SK-N-SH (cell line): ENCODE measurements around the gene MUS81. TPM values are rescaled to one million over a fixed set of nuclear protein-coding genes. Genes with fewer than 3 reads are reported as not detected.

Source experiments
- CTCF ChIA-PET: fragments of 300-600, 350-600 bp; formaldehyde crosslinking; extraction: SDS; loops from one replicate; lab custom pipeline; 2021; lab: Yijun Ruan, JAX
- POLR2A ChIA-PET: fragments of 350-600 bp; sonication (Branson Sonifier 250); formaldehyde crosslinking; extraction: SDS; loops from one replicate; lab custom pipeline; 2020; ENCODE audit warnings: antibody characterized with exemption, inconsistent platforms; lab: Yijun Ruan, JAX
- DNase-seq: peaks from one replicate; pipeline ENCODE4 v3.0.0; 2012
- H2AFZ ChIP-seq: fragments of 200-600 bp; sonication (generic); 2 replicates; pipeline ENCODE4 v1.8.1; 2016; ENCODE audit warnings: antibody characterized with exemption, mild to moderate bottlenecking, low read depth
- H3F3A ChIP-seq: fragments of 200-600 bp; sonication (generic); replicated peaks from 2 replicates; pipeline ENCODE3; 2016; ENCODE audit warnings: antibody characterized with exemption, mild to moderate bottlenecking; ENCODE audit not compliant: insufficient read depth
- H3K27ac ChIP-seq, 2 experiments: fragments of 200-500 bp in 1 of 2; fragments of 200-600 bp in 1 of 2; sonication (Bioruptor generic) in 1 of 2; sonication (generic), shearing (Covaris generic) in 1 of 2; 2 replicates each; pipeline versions ENCODE4 v1.5.1 to v1.6.1; 2014 to 2016; ENCODE audit warnings: low read depth in 2 of 2, inconsistent platforms in 1 of 2, low read length in 1 of 2, mild to moderate bottlenecking in 1 of 2, mixed read lengths in 1 of 2
- H3K27me3 ChIP-seq: fragments of 200-600 bp; sonication (generic), shearing (Covaris generic); 2 replicates; pipeline ENCODE4 v1.6.1; 2016; ENCODE audit warnings: mixed run types; ENCODE audit not compliant: insufficient read depth
- H3K36me3 ChIP-seq, 2 experiments: fragments of 200-500 bp in 1 of 2; fragments of 200-600 bp in 1 of 2; sonication (Bioruptor generic) in 1 of 2; sonication (generic) in 1 of 2; replicated peaks in 1 of 2; 2 replicates each; pipeline versions ENCODE3 to v1.5.1; 2014 to 2016; ENCODE audit warnings: low read length in 1 of 2, mild to moderate bottlenecking in 1 of 2; ENCODE audit not compliant: insufficient read depth in 2 of 2, control insufficient read depth in 1 of 2
- H3K4me1 ChIP-seq, 2 experiments: fragments of 200-500 bp in 1 of 2; fragments of 200-600 bp in 1 of 2; sonication (Bioruptor generic) in 1 of 2; sonication (generic), shearing (Covaris generic) in 1 of 2; 2 replicates each; pipeline versions ENCODE4 v1.5.1 to v1.6.1; 2014 to 2016; ENCODE audit warnings: low read depth in 1 of 2, low read length in 1 of 2, mixed run types in 1 of 2; ENCODE audit not compliant: insufficient read depth in 2 of 2, control insufficient read depth in 1 of 2
- H3K4me2 ChIP-seq: fragments of 200-600 bp; sonication (generic), shearing (Covaris generic); 2 replicates; pipeline ENCODE4 v1.6.1; 2017; ENCODE audit warnings: mixed run types
- H3K4me3 ChIP-seq, 2 experiments: fragments of 200-500 bp in 1 of 2; fragments of 200-600 bp in 1 of 2; sonication (Bioruptor generic) in 1 of 2; sonication (generic), shearing (Covaris generic) in 1 of 2; 2 replicates each; pipeline versions ENCODE4 v1.5.1 to v1.8.1; 2014 to 2016; ENCODE audit warnings: low read depth in 2 of 2, inconsistent platforms in 1 of 2, low read length in 1 of 2, mild to moderate bottlenecking in 1 of 2, mixed read lengths in 1 of 2, moderate library complexity in 1 of 2
- H3K79me2 ChIP-seq: fragments of 200-600 bp; sonication (generic); 2 replicates; pipeline ENCODE4 v1.8.1; 2017; ENCODE audit warnings: mild to moderate bottlenecking; ENCODE audit not compliant: insufficient read depth
- H3K9ac ChIP-seq: fragments of 200-600 bp; sonication (generic); 2 replicates; pipeline ENCODE4 v1.6.1; 2017; ENCODE audit warnings: mixed run types
- H3K9me2 ChIP-seq: fragments of 200-600 bp; sonication (generic); 2 replicates; pipeline ENCODE4 v1.6.1; 2017; ENCODE audit warnings: mixed run types
- H3K9me3 ChIP-seq: fragments of 200-600 bp; sonication (generic); 2 replicates; pipeline ENCODE4 v1.6.1; 2017; ENCODE audit warnings: mixed run types, mild to moderate bottlenecking, moderate library complexity
- H4K20me1 ChIP-seq: fragments of 200-600 bp; sonication (generic); 2 replicates; pipeline ENCODE4 v1.6.1; 2017; ENCODE audit warnings: mild to moderate bottlenecking, mixed run types; ENCODE audit not compliant: insufficient read depth
- CHD2 ChIP-seq: fragments of 150-350 bp; IDR thresholded peaks from 2 replicates; pipeline ENCODE4 v1.6.1; 2018; ENCODE audit warnings: low read length; ENCODE audit not compliant: partially characterized antibody
- ELF1 ChIP-seq: IDR thresholded peaks from 2 replicates; pipeline ENCODE4 v1.4.0; 2012
- EZH2phosphoT487 ChIP-seq: fragments of 200-600 bp; sonication (generic); IDR thresholded peaks from 2 replicates; pipeline ENCODE4 v1.6.1; 2017; ENCODE audit warnings: low read depth, mixed run types, mild to moderate bottlenecking, antibody characterized with exemption, moderate library complexity, borderline replicate concordance
- FOSL2 ChIP-seq: IDR thresholded peaks from 2 replicates; pipeline ENCODE4 v1.4.0; 2012; ENCODE audit warnings: low read depth, mild to moderate bottlenecking, moderate library complexity, borderline replicate concordance
- JUND ChIP-seq: IDR thresholded peaks from 2 replicates; pipeline ENCODE4 v1.4.0; 2012
- MAX ChIP-seq: IDR thresholded peaks from 2 replicates; pipeline ENCODE4 v1.4.0; 2012; ENCODE audit warnings: low read depth
- MEF2A ChIP-seq: IDR thresholded peaks from 2 replicates; pipeline ENCODE4 v1.4.0; 2012; ENCODE audit warnings: low read depth, borderline replicate concordance
- NFIC ChIP-seq: IDR thresholded peaks from 2 replicates; pipeline ENCODE4 v1.4.0; 2012; ENCODE audit warnings: borderline replicate concordance
- NRF1 ChIP-seq: IDR thresholded peaks from 2 replicates; pipeline ENCODE4 v1.6.1; 2012; ENCODE audit warnings: low read depth, mild to moderate bottlenecking, low read length
- POLR2AphosphoS5 ChIP-seq: IDR thresholded peaks from 2 replicates; pipeline ENCODE4 v1.6.1; 2012; ENCODE audit warnings: low read depth, low read length
- RAD21 ChIP-seq: IDR thresholded peaks from 2 replicates; pipeline ENCODE4 v1.6.1; 2012; ENCODE audit warnings: mild to moderate bottlenecking, low read length
- RCOR1 ChIP-seq: fragments of 150-350 bp; IDR thresholded peaks from 2 replicates; pipeline ENCODE4 v1.6.1; 2017; ENCODE audit warnings: antibody characterized with exemption, low read length
- RXRA ChIP-seq: IDR thresholded peaks from 2 replicates; pipeline ENCODE4 v1.4.0; 2012; ENCODE audit warnings: low read depth, mild to moderate bottlenecking, borderline replicate concordance
- TCF12 ChIP-seq: IDR thresholded peaks from 2 replicates; pipeline ENCODE4 v1.4.0; 2012
- WGBS: methylation state at CpG from one replicate; pipeline ENCODE4 v1.1.6; 2017; ENCODE audit warnings: low lambda C conversion rate; 5-methylcytosine and 5-hydroxymethylcytosine counted together
- polyA plus RNA-seq, 3 experiments: library from polyadenylated mRNA; depleted of rRNA; stranded (reverse); fragments of >200 nt; gene quantifications; 2 replicates each; pipeline ENCODE4 v1.2.3, GENCODE V29; 2012
- TF ChIP-seq, protein P1 (sequence below): IDR thresholded peaks from 2 replicates; pipeline ENCODE4 v1.6.1; 2012; ENCODE audit warnings: mild to moderate bottlenecking, low read depth, low read length, moderate library complexity
- TF ChIP-seq, protein P2 (sequence below): fragments of 150-350 bp; IDR thresholded peaks from 2 replicates; pipeline ENCODE4 v1.6.1; 2016; ENCODE audit warnings: mild to moderate bottlenecking, low read depth, low read length
- TF ChIP-seq, protein P3 (sequence below): fragments of 200-600 bp; sonication (generic); IDR thresholded peaks from 2 replicates; pipeline ENCODE4 v1.6.1; 2017; ENCODE audit warnings: antibody characterized with exemption, mild to moderate bottlenecking, moderate library complexity

The MUS81 gene
- polyA plus RNA-seq, 1 of the 3 experiments (the other 2 are of a cell fraction): 58.2 TPM

- H2AFZ ChIP-seq: no peak overlapping the region
- peaks cover 48% of the 10 kb centered on the region for H3K79me2 ChIP-seq
- peak overlapping the region; percentile 80 to 94 for H3K27ac ChIP-seq
- DNase-seq: no peak
- no peaks in the 10 kb centered on the region for H3K9me2 ChIP-seq
- peak overlapping the region; percentile 73 for H3K9ac ChIP-seq
- H3K9me3 ChIP-seq: no peaks in the 10 kb centered on the region
- H3K4me3 ChIP-seq: peak overlapping the region; percentile 56 to 82
- peaks cover 36 to 45% of the 10 kb centered on the region in 2 experiments for H3K36me3 ChIP-seq
- peaks cover 29 to 41% of the 10 kb centered on the region in 2 experiments for H3K4me1 ChIP-seq
- WGBS: 75% methylated on average over 14 of the region's 14 CpGs
- TF ChIP-seq ELF1 (no peak), RCOR1 (no peak), POLR2AphosphoS5 (no peak), EZH2phosphoT487 (no peak), TCF12 (no peak), MAX (no peak), JUND (no peak), MEF2A (no peak), NRF1 (no peak), NFIC (no peak), FOSL2 (no peak), RAD21 (no peak), CHD2 (no peak), RXRA (no peak)
- TF ChIP-seq, protein P1, sequence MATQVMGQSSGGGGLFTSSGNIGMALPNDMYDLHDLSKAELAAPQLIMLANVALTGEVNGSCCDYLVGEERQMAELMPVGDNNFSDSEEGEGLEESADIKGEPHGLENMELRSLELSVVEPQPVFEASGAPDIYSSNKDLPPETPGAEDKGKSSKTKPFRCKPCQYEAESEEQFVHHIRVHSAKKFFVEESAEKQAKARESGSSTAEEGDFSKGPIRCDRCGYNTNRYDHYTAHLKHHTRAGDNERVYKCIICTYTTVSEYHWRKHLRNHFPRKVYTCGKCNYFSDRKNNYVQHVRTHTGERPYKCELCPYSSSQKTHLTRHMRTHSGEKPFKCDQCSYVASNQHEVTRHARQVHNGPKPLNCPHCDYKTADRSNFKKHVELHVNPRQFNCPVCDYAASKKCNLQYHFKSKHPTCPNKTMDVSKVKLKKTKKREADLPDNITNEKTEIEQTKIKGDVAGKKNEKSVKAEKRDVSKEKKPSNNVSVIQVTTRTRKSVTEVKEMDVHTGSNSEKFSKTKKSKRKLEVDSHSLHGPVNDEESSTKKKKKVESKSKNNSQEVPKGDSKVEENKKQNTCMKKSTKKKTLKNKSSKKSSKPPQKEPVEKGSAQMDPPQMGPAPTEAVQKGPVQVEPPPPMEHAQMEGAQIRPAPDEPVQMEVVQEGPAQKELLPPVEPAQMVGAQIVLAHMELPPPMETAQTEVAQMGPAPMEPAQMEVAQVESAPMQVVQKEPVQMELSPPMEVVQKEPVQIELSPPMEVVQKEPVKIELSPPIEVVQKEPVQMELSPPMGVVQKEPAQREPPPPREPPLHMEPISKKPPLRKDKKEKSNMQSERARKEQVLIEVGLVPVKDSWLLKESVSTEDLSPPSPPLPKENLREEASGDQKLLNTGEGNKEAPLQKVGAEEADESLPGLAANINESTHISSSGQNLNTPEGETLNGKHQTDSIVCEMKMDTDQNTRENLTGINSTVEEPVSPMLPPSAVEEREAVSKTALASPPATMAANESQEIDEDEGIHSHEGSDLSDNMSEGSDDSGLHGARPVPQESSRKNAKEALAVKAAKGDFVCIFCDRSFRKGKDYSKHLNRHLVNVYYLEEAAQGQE: no peak
- TF ChIP-seq, protein P2, sequence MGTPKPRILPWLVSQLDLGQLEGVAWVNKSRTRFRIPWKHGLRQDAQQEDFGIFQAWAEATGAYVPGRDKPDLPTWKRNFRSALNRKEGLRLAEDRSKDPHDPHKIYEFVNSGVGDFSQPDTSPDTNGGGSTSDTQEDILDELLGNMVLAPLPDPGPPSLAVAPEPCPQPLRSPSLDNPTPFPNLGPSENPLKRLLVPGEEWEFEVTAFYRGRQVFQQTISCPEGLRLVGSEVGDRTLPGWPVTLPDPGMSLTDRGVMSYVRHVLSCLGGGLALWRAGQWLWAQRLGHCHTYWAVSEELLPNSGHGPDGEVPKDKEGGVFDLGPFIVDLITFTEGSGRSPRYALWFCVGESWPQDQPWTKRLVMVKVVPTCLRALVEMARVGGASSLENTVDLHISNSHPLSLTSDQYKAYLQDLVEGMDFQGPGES: no peak
- TF ChIP-seq, protein P3, sequence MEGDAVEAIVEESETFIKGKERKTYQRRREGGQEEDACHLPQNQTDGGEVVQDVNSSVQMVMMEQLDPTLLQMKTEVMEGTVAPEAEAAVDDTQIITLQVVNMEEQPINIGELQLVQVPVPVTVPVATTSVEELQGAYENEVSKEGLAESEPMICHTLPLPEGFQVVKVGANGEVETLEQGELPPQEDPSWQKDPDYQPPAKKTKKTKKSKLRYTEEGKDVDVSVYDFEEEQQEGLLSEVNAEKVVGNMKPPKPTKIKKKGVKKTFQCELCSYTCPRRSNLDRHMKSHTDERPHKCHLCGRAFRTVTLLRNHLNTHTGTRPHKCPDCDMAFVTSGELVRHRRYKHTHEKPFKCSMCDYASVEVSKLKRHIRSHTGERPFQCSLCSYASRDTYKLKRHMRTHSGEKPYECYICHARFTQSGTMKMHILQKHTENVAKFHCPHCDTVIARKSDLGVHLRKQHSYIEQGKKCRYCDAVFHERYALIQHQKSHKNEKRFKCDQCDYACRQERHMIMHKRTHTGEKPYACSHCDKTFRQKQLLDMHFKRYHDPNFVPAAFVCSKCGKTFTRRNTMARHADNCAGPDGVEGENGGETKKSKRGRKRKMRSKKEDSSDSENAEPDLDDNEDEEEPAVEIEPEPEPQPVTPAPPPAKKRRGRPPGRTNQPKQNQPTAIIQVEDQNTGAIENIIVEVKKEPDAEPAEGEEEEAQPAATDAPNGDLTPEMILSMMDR: no peak
- peaks cover 13% of the 10 kb centered on the region for H4K20me1 ChIP-seq
- H3K4me2 ChIP-seq: peak overlapping the region; percentile 98
- H3F3A ChIP-seq: peaks cover 50% of the 10 kb centered on the region
- ChIA-PET POLR2A (interaction anchor here (0.6 to 1.5 kb wide), 2 partner anchors 27 to 78 kb away, joined by 3 to 5 read pairs; partner anchors contain the start of gene MUS81), CTCF (interaction anchor here (0.5 to 15.2 kb wide), 18 partner anchors 9 to 425 kb away, joined by 3 to 374 read pairs (median 8); partner anchors contain the start of genes CFL1, CTSW, EFEMP2 and FOSL1)
- H3K27me3 ChIP-seq: no peaks in the 10 kb centered on the region
Observed at GRCh38 chr11:65886826-65887722, 26.8 kb downstream of the MUS81 start.
